ENCODE data around the gene RELN. TPM values are rescaled to one million over a fixed set of nuclear protein-coding genes. Genes with fewer than 3 reads are reported as not detected.

The RELN gene
- total RNA-seq, 1 experiment from 2014 or later: 0.20 TPM

DNA sequence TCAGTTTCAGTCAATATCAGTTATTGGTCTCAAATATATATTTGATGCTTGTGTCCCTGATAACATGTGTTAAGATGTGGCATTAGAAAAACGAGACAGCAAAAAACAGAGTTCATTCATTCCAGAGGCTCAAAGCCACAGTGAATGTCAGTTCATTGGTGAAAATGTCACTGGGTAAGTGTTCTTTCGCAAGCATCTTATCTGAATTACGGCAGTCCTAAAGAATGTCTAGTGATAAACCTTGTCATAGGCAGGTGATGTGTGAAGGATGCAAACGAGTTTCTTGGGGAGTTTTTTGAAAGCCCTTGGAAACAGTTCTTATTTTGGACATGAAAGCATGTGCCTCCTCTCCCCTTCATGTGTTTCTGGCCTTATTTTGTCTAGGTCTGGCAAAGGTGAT is 45.9 kb upstream of the RELN start:
- Histone ChIP-seq H2AFZ (ENCODE audit: low read depth, low read length, poor library complexity, severe bottlenecking) (no peak overlapping the region), H3K9me3 (ENCODE audit: control insufficient read depth in 1 of 2, insufficient read depth in 1 of 2, low read depth in 1 of 2, low read length in 2 of 2) (no peaks in the 10 kb centered on the region), H3K9ac (ENCODE audit: low read length) (no peak overlapping the region), H3K4me3 (replicated peaks in 1 of 2; ENCODE audit: low read depth in 1 of 2, low read length in 2 of 2) (no peak overlapping the region), H3K4me1 (ENCODE audit: control insufficient read depth in 1 of 2, insufficient read depth in 2 of 2, low read length in 2 of 2) (no peaks in the 10 kb centered on the region), H3K27me3 (ENCODE audit: insufficient read depth, low read length) (peaks cover 27% of the 10 kb centered on the region), H3K36me3 (ENCODE audit: control insufficient read depth in 1 of 2, insufficient read depth in 2 of 2, low read length in 2 of 2) (no peaks in the 10 kb centered on the region), H4K20me1 (ENCODE audit: insufficient read depth) (no peaks in the 10 kb centered on the region), H3K79me2 (ENCODE audit: insufficient read depth, low read length) (no peaks in the 10 kb centered on the region), H3K27ac (ENCODE audit: low read depth, low read length) (no peak overlapping the region), H3K4me2 (ENCODE audit: low read length) (no peak overlapping the region), H3K9me2 (ENCODE audit: insufficient read depth) (no peaks in the 10 kb centered on the region)
- POLR2A ChIA-PET: no interaction called here
- no TSS peak for BruUV-seq (replicated peaks)
- TF ChIP-seq YY1 (IDR thresholded peaks at IDR 0.05; ENCODE audit: extremely low read depth, insufficient replicate concordance, low read depth, low read length) (no peak), RAD21 (IDR thresholded peaks at IDR 0.05; ENCODE audit: low read depth) (no peak), EZH2 (IDR thresholded peaks at IDR 0.05) (no peak), ZNF274 (IDR thresholded peaks at IDR 0.05; ENCODE audit: low read depth, low read length) (no peak), JUND (IDR thresholded peaks at IDR 0.05) (no peak), SIN3A (IDR thresholded peaks at IDR 0.05; ENCODE audit: low read depth) (no peak), POLR2A (IDR thresholded peaks at IDR 0.05; ENCODE audit: borderline replicate concordance, extremely low read depth, insufficient read depth, insufficient read length) (no peak), CEBPB (IDR thresholded peaks at IDR 0.05; ENCODE audit: low read depth) (no peak), CBX3 (IDR thresholded peaks at IDR 0.05; ENCODE audit: low read depth) (no peak), POLR2AphosphoS5 (IDR thresholded peaks at IDR 0.05; ENCODE audit: low read depth, low read length) (no peak)
- TF ChIP-seq, protein P1, sequence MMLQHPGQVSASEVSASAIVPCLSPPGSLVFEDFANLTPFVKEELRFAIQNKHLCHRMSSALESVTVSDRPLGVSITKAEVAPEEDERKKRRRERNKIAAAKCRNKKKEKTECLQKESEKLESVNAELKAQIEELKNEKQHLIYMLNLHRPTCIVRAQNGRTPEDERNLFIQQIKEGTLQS (IDR thresholded peaks at IDR 0.05): no peak
- TF ChIP-seq, protein P2, sequence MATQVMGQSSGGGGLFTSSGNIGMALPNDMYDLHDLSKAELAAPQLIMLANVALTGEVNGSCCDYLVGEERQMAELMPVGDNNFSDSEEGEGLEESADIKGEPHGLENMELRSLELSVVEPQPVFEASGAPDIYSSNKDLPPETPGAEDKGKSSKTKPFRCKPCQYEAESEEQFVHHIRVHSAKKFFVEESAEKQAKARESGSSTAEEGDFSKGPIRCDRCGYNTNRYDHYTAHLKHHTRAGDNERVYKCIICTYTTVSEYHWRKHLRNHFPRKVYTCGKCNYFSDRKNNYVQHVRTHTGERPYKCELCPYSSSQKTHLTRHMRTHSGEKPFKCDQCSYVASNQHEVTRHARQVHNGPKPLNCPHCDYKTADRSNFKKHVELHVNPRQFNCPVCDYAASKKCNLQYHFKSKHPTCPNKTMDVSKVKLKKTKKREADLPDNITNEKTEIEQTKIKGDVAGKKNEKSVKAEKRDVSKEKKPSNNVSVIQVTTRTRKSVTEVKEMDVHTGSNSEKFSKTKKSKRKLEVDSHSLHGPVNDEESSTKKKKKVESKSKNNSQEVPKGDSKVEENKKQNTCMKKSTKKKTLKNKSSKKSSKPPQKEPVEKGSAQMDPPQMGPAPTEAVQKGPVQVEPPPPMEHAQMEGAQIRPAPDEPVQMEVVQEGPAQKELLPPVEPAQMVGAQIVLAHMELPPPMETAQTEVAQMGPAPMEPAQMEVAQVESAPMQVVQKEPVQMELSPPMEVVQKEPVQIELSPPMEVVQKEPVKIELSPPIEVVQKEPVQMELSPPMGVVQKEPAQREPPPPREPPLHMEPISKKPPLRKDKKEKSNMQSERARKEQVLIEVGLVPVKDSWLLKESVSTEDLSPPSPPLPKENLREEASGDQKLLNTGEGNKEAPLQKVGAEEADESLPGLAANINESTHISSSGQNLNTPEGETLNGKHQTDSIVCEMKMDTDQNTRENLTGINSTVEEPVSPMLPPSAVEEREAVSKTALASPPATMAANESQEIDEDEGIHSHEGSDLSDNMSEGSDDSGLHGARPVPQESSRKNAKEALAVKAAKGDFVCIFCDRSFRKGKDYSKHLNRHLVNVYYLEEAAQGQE (IDR thresholded peaks at IDR 0.05; ENCODE audit: low read depth): no peak
- TF ChIP-seq, protein P3, sequence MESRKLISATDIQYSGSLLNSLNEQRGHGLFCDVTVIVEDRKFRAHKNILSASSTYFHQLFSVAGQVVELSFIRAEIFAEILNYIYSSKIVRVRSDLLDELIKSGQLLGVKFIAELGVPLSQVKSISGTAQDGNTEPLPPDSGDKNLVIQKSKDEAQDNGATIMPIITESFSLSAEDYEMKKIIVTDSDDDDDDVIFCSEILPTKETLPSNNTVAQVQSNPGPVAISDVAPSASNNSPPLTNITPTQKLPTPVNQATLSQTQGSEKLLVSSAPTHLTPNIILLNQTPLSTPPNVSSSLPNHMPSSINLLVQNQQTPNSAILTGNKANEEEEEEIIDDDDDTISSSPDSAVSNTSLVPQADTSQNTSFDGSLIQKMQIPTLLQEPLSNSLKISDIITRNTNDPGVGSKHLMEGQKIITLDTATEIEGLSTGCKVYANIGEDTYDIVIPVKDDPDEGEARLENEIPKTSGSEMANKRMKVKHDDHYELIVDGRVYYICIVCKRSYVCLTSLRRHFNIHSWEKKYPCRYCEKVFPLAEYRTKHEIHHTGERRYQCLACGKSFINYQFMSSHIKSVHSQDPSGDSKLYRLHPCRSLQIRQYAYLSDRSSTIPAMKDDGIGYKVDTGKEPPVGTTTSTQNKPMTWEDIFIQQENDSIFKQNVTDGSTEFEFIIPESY (IDR thresholded peaks at IDR 0.05; ENCODE audit: extremely low read depth, insufficient replicate concordance, low read length): no peak
- intact Hi-C loops (cut with micrococcal nuclease): no loop called here
- no peak for ATAC-seq
- CTCF ChIA-PET: no interaction called here
- no peak for DNase-seq (ENCODE audit: low read depth, low spot score)
- RAD21 ChIA-PET (ENCODE audit: low non-redundant PET in 1 of 2, low total read pairs in 2 of 2, uncharacterized antibody in 2 of 2, unreplicated experiment in 2 of 2): no interaction called here

All from HCT116 (cell line).